GM12801 (cell line): Measurements from ENCODE around the gene MAPK13.

ENCODE experiments used
- CTCF ChIP-seq: IDR thresholded peaks from one replicate; pipeline ENCODE4 v1.5.1; 2011; ENCODE audit warnings: control low read depth; ENCODE audit not compliant: insufficient read length; ENCODE audit errors: extremely low read depth

MAPK13 gene

GRCh38 chr6:36120979-36121786 is 9.1 kb upstream of the MAPK13 start:
- no peak for TF ChIP-seq CTCF

- no peak for TF ChIP-seq CTCF
These were observed 8.4 kb upstream of the MAPK13 start for GRCh38 chr6:36121787-36122494.

GRCh38 chr6:36122495-36123269 is 7.6 kb upstream of the MAPK13 start:
- no peak for TF ChIP-seq CTCF

GRCh38 chr6:36123270-36124139 is 6.8 kb upstream of the MAPK13 start:
- TF ChIP-seq CTCF, result no peak

GRCh38 chr6:36124881-36125280 is 5.4 kb upstream of the MAPK13 start:
- TF ChIP-seq CTCF, result no peak

GRCh38 chr6:36125575-36125974 is 4.7 kb upstream of the MAPK13 start:
- TF ChIP-seq CTCF, result no peak
